AG09309 (cell line): ENCODE results near the gene ADGRA3.

ENCODE experiments used
- DNase-seq: peaks from one replicate; pipeline ENCODE4 v3.0.0-alpha.2; 2010; ENCODE audit warnings: low read depth
- H3K4me3 ChIP-seq: 2 replicates; pipeline ENCODE4 v1.5.1; 2011; ENCODE audit warnings: mild to moderate bottlenecking, low read depth, low read length, moderate library complexity; ENCODE audit not compliant: control insufficient read depth
- CTCF ChIP-seq: IDR thresholded peaks from 2 replicates; pipeline ENCODE4 v1.5.1; 2011; ENCODE audit warnings: mild to moderate bottlenecking, low read depth, low read length, inconsistent platforms; ENCODE audit not compliant: insufficient read depth, control insufficient read depth; ENCODE audit errors: missing control alignments

ADGRA3 gene

GRCh38 chr4:22465996-22466395 lies 49.9 kb downstream of the ADGRA3 start:
- no peak for DNase-seq
- no peak for TF ChIP-seq CTCF

GRCh38 chr4:22465349-22465748 lies 50.5 kb downstream of the ADGRA3 start:
- no peak for DNase-seq
- TF ChIP-seq CTCF: no peak
- H3K4me3 ChIP-seq: no peak overlapping the region

More at GRCh38 chr4:22465996-22466395, 49.9 kb downstream of the ADGRA3 start:
- no peak overlapping the region for H3K4me3 ChIP-seq

- TF ChIP-seq CTCF: no peak
- H3K4me3 ChIP-seq: no peak overlapping the region
- DNase-seq: no peak
These were observed 52.7 kb downstream of the ADGRA3 start for GRCh38 chr4:22463179-22463578.

- no peak overlapping the region for H3K4me3 ChIP-seq
- no peak for DNase-seq
- no peak for TF ChIP-seq CTCF
These were observed 53.2 kb downstream of the ADGRA3 start for GRCh38 chr4:22462688-22463087.

GRCh38 chr4:22460266-22460665 lies 55.6 kb downstream of the ADGRA3 start:
- DNase-seq: no peak
- no peak overlapping the region for H3K4me3 ChIP-seq
- TF ChIP-seq CTCF: no peak

- no peak for TF ChIP-seq CTCF
- H3K4me3 ChIP-seq: no peak overlapping the region
- no peak for DNase-seq
These were observed 57.8 kb downstream of the ADGRA3 start for GRCh38 chr4:22458098-22458497.

- no peak for TF ChIP-seq CTCF
- no peak overlapping the region for H3K4me3 ChIP-seq
- DNase-seq: no peak
These were observed 58.5 kb downstream of the ADGRA3 start for GRCh38 chr4:22457348-22457747.
